ENCODE data around the gene CBR3. TPM values are rescaled to one million over a fixed set of nuclear protein-coding genes. Genes with fewer than 3 reads are reported as not detected.

The CBR3 gene
- total RNA-seq, 4 donors from 2014 or later = 15.4 to 32.0 (median 18.4) TPM

GRCh38 chr21:36184545-36184944 is 49.7 kb downstream of the CBR3 start:
- TF ChIP-seq CTCF (IDR thresholded peaks at IDR 0.05) = no peak
- DNase-seq (ENCODE audit: low spot score) (no peak), ATAC-seq (ENCODE audit: low FRiP score) (no peak)

GRCh38 chr21:36185523-36185922 is 50.6 kb downstream of the CBR3 start:
- no peak for ATAC-seq (ENCODE audit: low FRiP score)
- no peak for TF ChIP-seq CTCF (IDR thresholded peaks at IDR 0.05)
- DNase-seq (ENCODE audit: low spot score) = no peak

- ATAC-seq (ENCODE audit: low FRiP score) (no peak), DNase-seq (ENCODE audit: low spot score) (no peak)
- no peak for TF ChIP-seq CTCF (IDR thresholded peaks at IDR 0.05)
These were observed 51.2 kb downstream of the CBR3 start for GRCh38 chr21:36186081-36186480.

GRCh38 chr21:36186506-36187399 is 51.9 kb downstream of the CBR3 start:
- DNase-seq (ENCODE audit: low spot score) (no peak), ATAC-seq (ENCODE audit: low FRiP score) (no peak)
- TF ChIP-seq CTCF (IDR thresholded peaks at IDR 0.05) = no peak

GRCh38 chr21:36188081-36188681 is 53.3 kb downstream of the CBR3 start:
- no peak for DNase-seq (ENCODE audit: low spot score)
- no peak for ATAC-seq (ENCODE audit: low FRiP score)
- no peak for TF ChIP-seq CTCF (IDR thresholded peaks at IDR 0.05)

- ATAC-seq (ENCODE audit: low FRiP score) (no peak), DNase-seq (ENCODE audit: low spot score) (no peak)
- no peak for TF ChIP-seq CTCF (IDR thresholded peaks at IDR 0.05)
These were observed 54.1 kb downstream of the CBR3 start for GRCh38 chr21:36188937-36189336.

GRCh38 chr21:36190736-36191135 is 55.9 kb downstream of the CBR3 start:
- no peak for TF ChIP-seq CTCF (IDR thresholded peaks at IDR 0.05)
- ATAC-seq (ENCODE audit: low FRiP score) (no peak), DNase-seq (ENCODE audit: low spot score) (no peak)

All from omental fat pad (tissue), 4 donors.